Measurements from ENCODE around the gene MRPL54. TPM values are rescaled to one million over a fixed set of nuclear protein-coding genes. Genes with fewer than 3 reads are reported as not detected.

Gene MRPL54
- total RNA-seq (2012; rRNA removed): 56.5 and 65.5 TPM in 2 replicates

DNA sequence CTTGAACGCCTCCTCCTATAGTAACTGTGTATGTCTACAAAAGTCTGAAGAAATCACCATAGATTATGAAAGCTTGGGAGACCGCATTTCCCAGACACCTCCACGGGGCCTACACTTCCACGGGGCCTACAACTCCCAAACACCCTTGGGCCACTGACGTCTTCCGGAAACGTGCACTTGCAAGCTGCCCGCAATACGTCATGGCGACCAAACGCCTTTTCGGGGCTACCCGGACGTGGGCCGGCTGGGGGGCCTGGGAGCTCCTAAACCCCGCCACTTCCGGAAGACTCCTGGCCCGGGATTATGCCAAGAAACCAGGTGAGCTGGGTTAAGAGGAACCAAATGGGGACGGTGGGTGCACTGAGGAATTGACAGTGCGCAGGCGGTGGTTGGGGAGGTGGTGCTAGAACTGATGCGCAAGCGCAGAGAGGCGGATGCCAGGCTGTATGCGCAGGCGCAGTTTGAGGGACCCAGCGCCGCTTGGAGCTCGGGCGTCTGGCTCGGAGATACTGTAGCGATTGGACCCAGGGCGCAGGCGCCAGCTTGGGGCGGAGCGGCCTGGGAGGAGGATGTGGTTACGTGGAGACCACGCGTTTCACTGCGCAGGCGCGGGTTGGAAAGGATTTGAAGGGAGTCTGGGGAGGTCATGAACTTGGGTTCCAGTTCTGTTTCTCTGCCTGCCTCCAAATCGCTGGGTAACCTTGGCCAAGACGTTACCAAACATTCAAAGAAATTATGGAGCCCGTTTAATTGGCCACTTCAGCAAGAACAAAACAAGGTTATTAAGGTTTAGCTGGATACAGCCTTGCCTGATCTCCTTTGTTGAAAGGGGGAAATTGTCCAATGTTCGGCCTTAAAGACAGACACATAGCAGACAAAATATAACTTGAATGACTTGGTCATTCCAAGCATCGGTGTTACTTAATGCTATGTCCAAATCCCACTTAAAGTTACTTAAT lies at the start of gene MRPL54:
TSS of gene MRPL54 (plus strand) at position 182 of the 959 bp plus-strand sequence. CDS start at position 201, 19 bp downstream.
- Histone ChIP-seq H3K4me2 (ENCODE audit: low read length) (peak within 1 kb of the TSS; percentile 96), H3K4me1 (ENCODE audit: control insufficient read depth, insufficient read depth, low read length) (peaks cover 18% of the 10 kb centered on the region), H3K9ac (ENCODE audit: low read depth, low read length) (peak within 1 kb of the TSS; percentile 94), H3K36me3 (ENCODE audit: insufficient read depth, low read length) (peaks cover 23% of the 10 kb centered on the region), H3K4me3 (ENCODE audit: low read length) (peak within 1 kb of the TSS; percentile 98), H3K27me3 (ENCODE audit: control insufficient read depth, insufficient read depth, low read length) (no peaks in the 10 kb centered on the region), H3K9me3 (replicated peaks; ENCODE audit: low read length) (no peaks in the 10 kb centered on the region)

DNA sequence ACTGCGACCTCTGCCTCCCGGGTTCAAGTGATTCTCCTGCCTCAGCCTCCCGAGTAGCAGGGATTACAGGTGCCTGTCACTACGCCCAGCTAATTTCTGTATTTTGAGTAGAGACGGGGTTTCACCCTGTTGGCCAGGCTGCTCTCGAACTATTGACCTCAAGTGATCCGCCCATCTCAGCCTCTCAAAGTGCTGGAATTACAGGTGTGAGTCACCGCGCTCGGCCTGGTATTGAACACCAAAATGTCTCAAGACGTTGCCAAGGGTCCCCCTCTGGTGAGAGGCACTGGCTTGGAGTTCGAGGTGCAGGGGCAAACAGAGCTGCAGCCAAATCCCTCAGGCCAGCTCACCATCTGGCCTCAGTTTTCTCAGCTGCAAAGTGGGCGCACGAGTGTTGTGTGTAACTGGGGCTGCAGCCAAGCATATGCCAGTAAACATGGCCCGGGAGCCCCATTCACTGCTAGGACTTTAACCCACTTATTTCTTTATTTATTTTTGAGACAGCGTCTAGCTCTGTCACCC lies 46.3 kb upstream of the MRPL54 start:
- Histone ChIP-seq H3K9ac (ENCODE audit: low read depth, low read length) (no peak overlapping the region), H3K36me3 (ENCODE audit: insufficient read depth, low read length) (no peaks in the 10 kb centered on the region)

DNA sequence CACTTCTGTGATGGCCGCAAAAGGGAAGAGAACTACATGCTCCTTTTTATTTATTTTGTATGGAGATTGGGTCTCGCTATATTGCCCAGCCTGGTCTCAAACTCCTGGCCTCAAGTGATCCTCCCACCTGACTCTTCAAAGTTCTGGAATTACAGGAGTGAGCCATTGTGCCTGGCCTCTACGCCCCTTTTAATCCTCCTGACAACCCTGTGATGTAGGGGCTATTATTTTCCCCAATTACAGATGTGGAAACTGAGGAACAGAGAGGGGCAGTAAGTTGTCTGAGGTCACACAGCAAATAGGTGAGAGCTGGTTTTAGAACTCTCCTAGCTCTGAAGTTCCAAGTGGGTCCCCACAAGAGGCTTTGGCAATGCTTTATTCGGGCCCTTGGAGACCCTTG lies 42.6 kb upstream of the MRPL54 start:
- H3K27me3 ChIP-seq (ENCODE audit: control insufficient read depth, insufficient read depth, low read length): peaks cover 33% of the 10 kb centered on the region
- no peak overlapping the region for H3K4me2 ChIP-seq (ENCODE audit: low read length)
- no peak overlapping the region for H3K4me3 ChIP-seq (ENCODE audit: low read length)
- H3K36me3 ChIP-seq (ENCODE audit: insufficient read depth, low read length): no peaks in the 10 kb centered on the region
- no peak overlapping the region for H3K9ac ChIP-seq (ENCODE audit: low read depth, low read length)
- H3K9me3 ChIP-seq (replicated peaks; ENCODE audit: low read length): no peaks in the 10 kb centered on the region
- no peaks in the 10 kb centered on the region for H3K4me1 ChIP-seq (ENCODE audit: control insufficient read depth, insufficient read depth, low read length)

More for the DNA sequence above, 46.3 kb upstream of the MRPL54 start:
- no peak overlapping the region for H3K4me2 ChIP-seq (ENCODE audit: low read length)
- no peaks in the 10 kb centered on the region for H3K4me1 ChIP-seq (ENCODE audit: control insufficient read depth, insufficient read depth, low read length)
- H3K9me3 ChIP-seq (replicated peaks; ENCODE audit: low read length): no peaks in the 10 kb centered on the region
- peaks cover 31% of the 10 kb centered on the region for H3K27me3 ChIP-seq (ENCODE audit: control insufficient read depth, insufficient read depth, low read length)
- no peak overlapping the region for H3K4me3 ChIP-seq (ENCODE audit: low read length)

DNA sequence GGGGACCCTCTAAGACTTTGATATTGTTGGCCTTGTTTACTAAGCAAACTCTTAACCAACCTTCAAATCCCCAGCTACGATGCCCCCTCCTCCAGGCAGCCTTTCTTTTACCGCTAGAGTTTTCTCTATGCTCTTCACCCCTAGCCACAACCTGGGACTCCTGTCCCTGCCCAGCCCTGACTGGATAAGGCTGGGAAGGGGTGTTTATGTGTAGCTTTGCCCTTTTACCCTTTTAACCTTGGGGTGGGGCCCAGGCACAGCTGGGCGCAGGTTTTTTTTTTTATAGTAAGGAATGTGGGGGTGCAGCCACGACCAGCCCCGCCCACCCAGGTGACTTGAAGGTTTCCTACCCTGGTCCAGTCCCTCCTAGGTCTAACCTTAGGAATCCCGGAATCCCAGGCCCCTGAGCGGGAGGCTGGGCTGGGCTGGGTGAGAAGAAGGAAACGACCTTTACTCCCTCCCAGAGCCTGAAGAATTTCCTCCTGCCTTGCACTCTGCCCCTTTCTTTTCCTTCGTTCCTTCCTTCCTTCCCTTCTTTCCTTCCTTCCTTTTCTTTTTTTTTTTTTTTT lies 42.0 kb upstream of the MRPL54 start:
- peaks cover 36% of the 10 kb centered on the region for H3K27me3 ChIP-seq (ENCODE audit: control insufficient read depth, insufficient read depth, low read length)

DNA sequence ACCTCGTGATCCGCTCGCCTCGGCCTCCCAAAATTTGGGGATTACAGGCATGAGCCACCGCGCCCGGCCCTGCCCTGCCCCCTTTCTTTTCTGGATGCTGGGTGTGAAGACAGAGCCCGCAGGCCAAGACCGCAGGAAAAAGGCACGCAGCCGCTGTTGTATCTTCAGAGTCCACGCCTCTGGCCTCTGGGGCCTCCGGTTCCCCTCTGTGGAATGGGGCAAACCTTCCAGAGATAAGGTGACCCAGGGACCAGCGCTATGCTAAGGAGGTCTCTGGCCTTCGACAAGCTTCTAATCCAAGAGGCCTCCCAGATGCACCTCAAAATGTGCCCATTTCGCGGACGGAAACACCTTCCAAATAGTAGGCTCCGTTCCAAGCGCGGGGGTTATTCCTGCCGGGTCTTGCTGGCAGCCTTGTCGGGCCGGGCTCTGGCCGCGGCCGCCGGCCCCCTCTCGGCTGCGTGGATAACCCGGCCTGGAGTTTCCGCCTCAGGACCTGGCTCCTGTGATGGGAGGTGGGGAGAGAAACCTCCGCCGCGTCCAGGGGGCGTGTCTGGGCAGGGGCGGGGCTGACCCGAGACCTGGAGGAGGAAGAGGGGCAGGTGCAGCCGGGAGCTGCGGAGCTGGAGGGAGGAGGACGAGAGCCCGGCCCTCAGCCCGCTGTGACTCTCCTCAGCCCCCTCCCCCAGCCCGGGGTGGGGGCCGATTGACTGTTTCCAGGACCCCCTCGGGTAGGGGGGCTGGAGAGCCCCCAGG lies 41.2 kb upstream of the MRPL54 start:
- Histone ChIP-seq H3K9me3 (replicated peaks; ENCODE audit: low read length) (no peaks in the 10 kb centered on the region), H3K36me3 (ENCODE audit: insufficient read depth, low read length) (no peaks in the 10 kb centered on the region), H3K9ac (ENCODE audit: low read depth, low read length) (no peak overlapping the region), H3K4me3 (ENCODE audit: low read length) (no peak overlapping the region), H3K4me1 (ENCODE audit: control insufficient read depth, insufficient read depth, low read length) (no peaks in the 10 kb centered on the region), H3K4me2 (ENCODE audit: low read length) (peak overlapping the region; percentile 29), H3K27me3 (ENCODE audit: control insufficient read depth, insufficient read depth, low read length) (peaks cover 43% of the 10 kb centered on the region)

More for the DNA sequence above, 42.0 kb upstream of the MRPL54 start:
- Histone ChIP-seq H3K9ac (ENCODE audit: low read depth, low read length) (no peak overlapping the region), H3K36me3 (ENCODE audit: insufficient read depth, low read length) (no peaks in the 10 kb centered on the region), H3K4me1 (ENCODE audit: control insufficient read depth, insufficient read depth, low read length) (no peaks in the 10 kb centered on the region), H3K9me3 (replicated peaks; ENCODE audit: low read length) (no peaks in the 10 kb centered on the region), H3K4me2 (ENCODE audit: low read length) (no peak overlapping the region), H3K4me3 (ENCODE audit: low read length) (no peak overlapping the region)

DNA sequence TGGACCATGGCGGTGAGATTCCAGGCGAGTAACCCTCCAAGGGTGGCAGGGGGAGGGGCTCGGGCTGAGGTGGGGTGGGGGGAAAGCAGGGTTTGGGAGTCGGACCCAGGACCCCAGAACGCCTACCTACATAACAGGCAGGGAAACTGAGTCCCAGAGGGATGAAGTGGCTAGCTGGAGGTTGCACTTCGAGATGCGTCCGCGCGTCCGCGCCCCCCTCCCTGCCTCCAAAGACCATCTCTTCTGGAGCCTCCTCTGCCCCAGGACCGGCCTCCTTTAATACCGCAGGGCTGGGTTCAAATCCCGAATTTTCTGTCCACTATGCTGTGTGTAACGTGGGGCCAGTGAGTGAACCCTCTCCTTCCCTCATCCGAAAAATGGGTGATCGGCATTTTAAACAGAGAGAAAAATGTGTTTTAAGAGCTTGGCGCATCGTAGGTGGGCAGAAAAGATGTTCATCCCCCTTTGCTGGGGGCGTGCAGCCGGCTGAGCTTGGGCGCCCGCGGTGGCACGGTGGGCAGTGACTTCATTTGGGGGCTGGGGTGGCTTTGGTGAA lies 40.5 kb upstream of the MRPL54 start:
- H3K9me3 ChIP-seq (replicated peaks; ENCODE audit: low read length): no peaks in the 10 kb centered on the region
- H3K4me1 ChIP-seq (ENCODE audit: control insufficient read depth, insufficient read depth, low read length): no peaks in the 10 kb centered on the region
- H3K36me3 ChIP-seq (ENCODE audit: insufficient read depth, low read length): no peaks in the 10 kb centered on the region
- H3K4me3 ChIP-seq (ENCODE audit: low read length): no peak overlapping the region
- no peak overlapping the region for H3K4me2 ChIP-seq (ENCODE audit: low read length)
- H3K27me3 ChIP-seq (ENCODE audit: control insufficient read depth, insufficient read depth, low read length): peaks cover 43% of the 10 kb centered on the region
- H3K9ac ChIP-seq (ENCODE audit: low read depth, low read length): no peak overlapping the region

DNA sequence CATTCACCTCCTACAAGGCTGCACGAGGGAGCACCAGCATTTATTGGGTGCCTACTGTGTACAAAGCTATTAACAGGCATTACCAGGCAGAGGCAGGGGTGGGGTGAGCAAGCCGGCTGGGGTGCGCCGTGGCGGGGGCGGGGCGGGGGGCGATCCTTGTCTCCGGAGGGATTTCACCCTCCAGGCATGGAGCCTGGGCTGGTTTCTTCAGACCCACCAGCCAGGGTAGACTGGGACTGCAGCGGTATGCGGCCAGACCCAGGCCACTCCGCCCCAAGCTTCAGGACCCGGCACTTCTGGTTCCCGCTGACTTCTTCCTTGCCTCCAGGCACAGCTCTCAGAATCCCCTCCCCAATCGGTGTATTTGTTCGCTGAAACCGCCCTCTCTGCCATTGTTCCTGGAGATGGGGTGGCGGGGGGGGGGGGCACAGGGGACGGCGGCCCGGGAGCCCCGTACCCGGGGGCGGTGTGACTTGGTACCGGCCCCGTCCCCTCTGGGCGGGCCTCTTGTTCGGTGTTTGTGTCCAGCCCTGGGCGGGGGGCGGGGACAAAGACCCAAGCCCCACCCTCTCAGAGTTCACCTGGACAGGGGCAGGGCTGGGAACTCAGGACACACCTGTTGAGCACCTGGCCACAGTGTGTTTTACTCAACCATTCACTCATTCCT lies 39.9 kb upstream of the MRPL54 start:
- peaks cover 43% of the 10 kb centered on the region for H3K27me3 ChIP-seq (ENCODE audit: control insufficient read depth, insufficient read depth, low read length)
- peaks cover 3% of the 10 kb centered on the region for H3K4me1 ChIP-seq (ENCODE audit: control insufficient read depth, insufficient read depth, low read length)
- no peak overlapping the region for H3K9ac ChIP-seq (ENCODE audit: low read depth, low read length)
- H3K4me3 ChIP-seq (ENCODE audit: low read length): no peak overlapping the region
- no peak overlapping the region for H3K4me2 ChIP-seq (ENCODE audit: low read length)
- H3K9me3 ChIP-seq (replicated peaks; ENCODE audit: low read length): no peaks in the 10 kb centered on the region
- no peaks in the 10 kb centered on the region for H3K36me3 ChIP-seq (ENCODE audit: insufficient read depth, low read length)

DNA sequence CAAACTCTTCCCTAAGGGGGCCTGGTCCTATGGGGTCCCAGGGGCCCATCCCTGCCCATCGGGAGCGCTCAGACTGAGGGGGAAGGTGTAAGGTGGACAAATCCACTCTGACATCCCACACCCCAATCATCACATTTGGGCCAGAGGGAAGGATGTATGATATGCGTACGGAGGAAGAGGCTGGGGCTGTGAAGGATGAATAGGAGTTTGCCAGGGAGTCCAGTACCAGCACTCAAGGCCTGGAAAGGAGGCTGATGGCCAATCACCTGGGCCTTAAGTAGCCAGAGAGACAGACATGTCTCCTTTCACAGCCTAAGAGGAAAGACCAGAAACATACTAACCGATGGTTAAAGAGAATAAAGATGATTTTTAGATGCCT lies 39.4 kb upstream of the MRPL54 start:
- Histone ChIP-seq H3K36me3 (ENCODE audit: insufficient read depth, low read length) (no peaks in the 10 kb centered on the region), H3K9me3 (replicated peaks; ENCODE audit: low read length) (no peaks in the 10 kb centered on the region), H3K4me1 (ENCODE audit: control insufficient read depth, insufficient read depth, low read length) (peaks cover 8% of the 10 kb centered on the region), H3K27me3 (ENCODE audit: control insufficient read depth, insufficient read depth, low read length) (peaks cover 43% of the 10 kb centered on the region), H3K9ac (ENCODE audit: low read depth, low read length) (no peak overlapping the region), H3K4me2 (ENCODE audit: low read length) (no peak overlapping the region), H3K4me3 (ENCODE audit: low read length) (no peak overlapping the region)

DNA sequence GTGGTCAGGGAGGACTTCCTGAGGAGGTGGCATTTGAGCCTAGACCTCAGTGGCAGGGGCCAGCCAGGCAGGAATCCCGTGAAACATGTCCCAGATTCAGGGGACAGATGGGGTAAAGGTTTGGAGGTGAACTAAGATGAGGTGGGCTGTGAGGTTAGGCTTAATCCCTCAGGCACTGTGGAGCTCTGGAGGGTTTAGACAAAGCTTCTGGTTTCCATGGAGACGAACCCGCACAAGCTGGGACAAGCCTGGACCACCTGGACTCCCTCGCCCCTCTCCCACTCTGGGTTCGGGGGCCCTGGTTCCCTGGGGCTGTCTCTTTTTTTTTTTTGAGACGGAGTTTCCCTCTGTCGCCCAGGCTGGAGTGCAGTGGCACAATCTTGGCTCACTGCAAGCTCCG lies 38.6 kb upstream of the MRPL54 start:
- no peak overlapping the region for H3K9ac ChIP-seq (ENCODE audit: low read depth, low read length)
- no peak overlapping the region for H3K4me2 ChIP-seq (ENCODE audit: low read length)
- H3K9me3 ChIP-seq (replicated peaks; ENCODE audit: low read length): no peaks in the 10 kb centered on the region
- H3K4me1 ChIP-seq (ENCODE audit: control insufficient read depth, insufficient read depth, low read length): peaks cover 8% of the 10 kb centered on the region
- peaks cover 43% of the 10 kb centered on the region for H3K27me3 ChIP-seq (ENCODE audit: control insufficient read depth, insufficient read depth, low read length)
- H3K4me3 ChIP-seq (ENCODE audit: low read length): no peak overlapping the region
- H3K36me3 ChIP-seq (ENCODE audit: insufficient read depth, low read length): no peaks in the 10 kb centered on the region

DNA sequence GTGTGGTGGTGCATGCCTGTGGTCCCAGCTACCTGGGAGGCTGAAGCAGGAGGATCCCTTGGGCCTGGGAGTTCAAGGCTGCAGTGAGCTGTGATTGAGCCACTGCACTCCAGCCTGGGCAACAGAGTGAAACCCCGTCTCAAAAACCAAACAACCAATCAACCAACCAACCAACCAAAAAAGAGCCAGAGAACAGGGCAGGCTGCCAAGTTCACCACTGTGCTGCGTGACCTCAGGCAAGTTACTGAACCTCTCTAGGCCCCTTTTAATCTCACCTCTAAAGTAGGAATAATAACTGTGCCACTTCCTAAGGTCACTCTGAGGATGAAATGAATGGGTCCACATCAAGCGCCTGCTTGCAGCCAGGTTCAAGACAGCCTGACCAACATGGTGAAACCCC lies 37.4 kb upstream of the MRPL54 start:
- Histone ChIP-seq H3K9ac (ENCODE audit: low read depth, low read length) (no peak overlapping the region), H3K4me2 (ENCODE audit: low read length) (no peak overlapping the region), H3K4me1 (ENCODE audit: control insufficient read depth, insufficient read depth, low read length) (peaks cover 8% of the 10 kb centered on the region), H3K27me3 (ENCODE audit: control insufficient read depth, insufficient read depth, low read length) (peaks cover 40% of the 10 kb centered on the region), H3K36me3 (ENCODE audit: insufficient read depth, low read length) (no peaks in the 10 kb centered on the region), H3K9me3 (replicated peaks; ENCODE audit: low read length) (no peaks in the 10 kb centered on the region), H3K4me3 (ENCODE audit: low read length) (no peak overlapping the region)
